ENCODE data around the gene LPP. TPM values are rescaled to one million over a fixed set of nuclear protein-coding genes. Genes with fewer than 3 reads are reported as not detected.

LPP gene
- total and polyA plus RNA-seq, 2 of the 13 experiments (the other 11 are each of a cell fraction or from before 2014, with no cell fraction given), result 19.2 to 29.9 TPM

GRCh38 chr3:188518835-188519452, 365.0 kb downstream of the LPP start (continued):
- TF ChIP-seq GPBP1L1 (CRISPR knock-in tag; IDR thresholded peaks at IDR 0.05) (no peak), MNT (IDR thresholded peaks at IDR 0.05) (no peak), ZBTB40 (IDR thresholded peaks at IDR 0.05) (no peak), ZBTB40 (CRISPR knock-in tag; IDR thresholded peaks at IDR 0.05) (no peak), ZEB1 (IDR thresholded peaks at IDR 0.05; ENCODE audit: insufficient replicate concordance, low read depth) (no peak), JARID2 (CRISPR knock-in tag; IDR thresholded peaks at IDR 0.05; ENCODE audit: insufficient replicate concordance) (no peak), ZNF660 (CRISPR knock-in tag; IDR thresholded peaks at IDR 0.05; ENCODE audit: borderline replicate concordance, low read depth) (no peak), TERF1 (CRISPR knock-in tag; IDR thresholded peaks at IDR 0.05) (no peak), SATB2 (CRISPR knock-in tag; IDR thresholded peaks at IDR 0.05) (no peak), ERF (CRISPR knock-in tag; IDR thresholded peaks at IDR 0.05) (no peak)
- TF ChIP-seq, protein P1, sequence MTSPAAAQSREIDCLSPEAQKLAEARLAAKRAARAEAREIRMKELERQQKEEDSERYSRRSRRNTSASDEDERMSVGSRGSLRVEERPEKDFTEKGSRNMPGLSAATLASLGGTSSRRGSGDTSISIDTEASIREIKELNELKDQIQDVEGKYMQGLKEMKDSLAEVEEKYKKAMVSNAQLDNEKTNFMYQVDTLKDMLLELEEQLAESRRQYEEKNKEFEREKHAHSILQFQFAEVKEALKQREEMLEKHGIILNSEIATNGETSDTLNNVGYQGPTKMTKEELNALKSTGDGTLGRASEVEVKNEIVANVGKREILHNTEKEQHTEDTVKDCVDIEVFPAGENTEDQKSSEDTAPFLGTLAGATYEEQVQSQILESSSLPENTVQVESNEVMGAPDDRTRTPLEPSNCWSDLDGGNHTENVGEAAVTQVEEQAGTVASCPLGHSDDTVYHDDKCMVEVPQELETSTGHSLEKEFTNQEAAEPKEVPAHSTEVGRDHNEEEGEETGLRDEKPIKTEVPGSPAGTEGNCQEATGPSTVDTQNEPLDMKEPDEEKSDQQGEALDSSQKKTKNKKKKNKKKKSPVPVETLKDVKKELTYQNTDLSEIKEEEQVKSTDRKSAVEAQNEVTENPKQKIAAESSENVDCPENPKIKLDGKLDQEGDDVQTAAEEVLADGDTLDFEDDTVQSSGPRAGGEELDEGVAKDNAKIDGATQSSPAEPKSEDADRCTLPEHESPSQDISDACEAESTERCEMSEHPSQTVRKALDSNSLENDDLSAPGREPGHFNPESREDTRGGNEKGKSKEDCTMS (CRISPR knock-in tag; conservative IDR thresholded peaks at IDR 0.05), result no peak
